K562 (cell line): ENCODE measurements around the gene SLC10A3. TPM values are rescaled to one million over a fixed set of nuclear protein-coding genes. Genes with fewer than 3 reads are reported as not detected.
A peak's percentile ranks its signal among the peaks of the same experiment; 100 is the strongest.

Source experiments
- ATF1 ChIP-seq, 2 experiments: fragments of 450-650 bp in 1 of 2; IDR thresholded peaks; 2 replicates each; pipeline ENCODE4 v1.6.1; 2016; ENCODE audit warnings: missing compliant biosample characterization in 1 of 2, missing genetic modification characterization in 1 of 2
- BRCA1 ChIP-seq, 2 experiments: fragments of 450-650 bp in 1 of 2; sonication (generic) in 1 of 2; formaldehyde crosslinking in 1 of 2; IDR thresholded peaks; 2 replicates each; pipeline versions ENCODE4 v1.5.0 to v1.6.1; 2017 to 2020; ENCODE audit warnings: mild to moderate bottlenecking in 1 of 2, missing genetic modification reagents in 1 of 2
- CHD4 ChIP-seq: fragments of 200-600 bp; sonication (generic); IDR thresholded peaks from 3 replicates; pipeline ENCODE4 v1.6.1; 2012; ENCODE audit warnings: low read depth, mild to moderate bottlenecking, mixed read lengths, low read length, inconsistent platforms; ENCODE audit not compliant: insufficient read depth, insufficient replicate concordance, poor library complexity, severe bottlenecking
- HBP1 ChIP-seq: fragments of 450-650 bp; formaldehyde crosslinking; IDR thresholded peaks from 2 replicates; pipeline ENCODE4 v1.4.0; 2022; ENCODE audit warnings: missing genetic modification characterization
- MAFF ChIP-seq: IDR thresholded peaks from 2 replicates; pipeline ENCODE4 v1.6.1; 2012; ENCODE audit warnings: low read length, improper control_type of control experiment
- NKRF ChIP-seq: fragments of 450-650 bp; IDR thresholded peaks from 2 replicates; pipeline ENCODE4 v1.6.1; 2016; ENCODE audit warnings: borderline replicate concordance
- NR4A1 ChIP-seq, 2 experiments: fragments of 250-450 bp in 1 of 2; fragments of 450-650 bp in 1 of 2; sonication (Bioruptor Pico) in 1 of 2; IDR thresholded peaks; 2 replicates each; pipeline versions ENCODE4 v1.4.0 to v1.6.1; 2016 to 2020; ENCODE audit warnings: mild to moderate bottlenecking in 2 of 2, missing compliant biosample characterization in 1 of 2, missing genetic modification characterization in 1 of 2, moderate library complexity in 1 of 2
- PYGO2 ChIP-seq: fragments of 450-650 bp; IDR thresholded peaks from 2 replicates; pipeline ENCODE4 v1.6.1; 2016; ENCODE audit warnings: mild to moderate bottlenecking, missing genetic modification characterization, moderate library complexity, missing compliant biosample characterization
- TOE1 ChIP-seq, 2 experiments: fragments of 450-650 bp in 1 of 2; sonication (generic) in 1 of 2; formaldehyde crosslinking in 1 of 2; IDR thresholded peaks; 2 replicates each; pipeline versions ENCODE4 v1.7.1 to v1.8.0; 2016 to 2022; ENCODE audit warnings: borderline replicate concordance in 2 of 2, mild to moderate bottlenecking in 2 of 2, antibody characterized with exemption in 1 of 2, inconsistent platforms in 1 of 2, low read depth in 1 of 2, missing genetic modification reagents in 1 of 2, moderate library complexity in 1 of 2
- ZNF174 ChIP-seq: fragments of 250-450 bp; sonication (Bioruptor Pico); IDR thresholded peaks from 2 replicates; pipeline ENCODE4 v1.4.0; 2020; ENCODE audit warnings: mild to moderate bottlenecking
- ZNF41 ChIP-seq: fragments of 250-450 bp; sonication (Bioruptor Pico); conservative IDR thresholded peaks from 2 replicates; pipeline ENCODE4 v1.4.0; 2020; ENCODE audit warnings: mild to moderate bottlenecking
- ZNF436 ChIP-seq: fragments of 250-450, 450-650 bp; sonication (Bioruptor Pico); formaldehyde crosslinking; IDR thresholded peaks from 2 replicates; pipeline ENCODE4 v1.7.0; 2020; ENCODE audit warnings: mild to moderate bottlenecking
- ZNF668 ChIP-seq: fragments of 250-450 bp; sonication (Bioruptor Pico); IDR thresholded peaks from 2 replicates; pipeline ENCODE4 v1.8.0; 2022; ENCODE audit warnings: mild to moderate bottlenecking, inconsistent platforms
- ZNF766 ChIP-seq: fragments of 200-800 bp; sonication (Bioruptor generic); conservative IDR thresholded peaks from 2 replicates; pipeline ENCODE4 v1.6.1; 2016; ENCODE audit warnings: missing genetic modification characterization, missing compliant biosample characterization
- polyA plus RNA-seq, 8 experiments: library from polyadenylated mRNA; depleted of rRNA in 4 of 8; stranded (reverse) in 5 of 8; unstranded in 3 of 8; fragments of >200 nt; fragmentation: Nextera tagmentation in 2 of 8; fragmentation: Illumina TruSeq in 1 of 8; extraction: Ambion mirVana in 2 of 8; extraction: Trizol in 1 of 8; gene quantifications; 2 replicates each; pipeline versions ENCODE4 v1.2.1 to v1.2.3, GENCODE V29; 2011 to 2014; ENCODE audit warnings: inconsistent platforms in 1 of 8, missing spikeins in 1 of 8
- total RNA-seq, 7 experiments: library from RNA; depleted of rRNA in 6 of 7; stranded (reverse); fragments of >200 nt in 6 of 7; fragmentation: Illumina TruSeq in 2 of 7; extraction: Trizol in 2 of 7; gene quantifications; 2 replicates each; pipeline versions ENCODE4 v1.2.1 to v1.2.3, GENCODE V29; 2011 to 2021; ENCODE audit warnings: low replicate concordance in 1 of 7
- TF ChIP-seq, protein P1 (sequence below): sonication (generic); formaldehyde crosslinking; IDR thresholded peaks from 2 replicates; pipeline ENCODE4 v1.8.1; 2022; ENCODE audit warnings: missing genetic modification reagents
- TF ChIP-seq, protein P2 (sequence below): sonication (generic); formaldehyde crosslinking; IDR thresholded peaks from 2 replicates; pipeline ENCODE4 v1.8.0; 2022; ENCODE audit warnings: mild to moderate bottlenecking, missing genetic modification reagents

Gene SLC10A3
- total and polyA plus RNA-seq, 9 of the 15 experiments (the other 6 are each of a cell fraction or from before 2014, with no cell fraction given) = 5.2 to 30.6 (median 16.7) TPM

GRCh38 chrX:154534526-154535322 is 44.3 kb upstream of the SLC10A3 start (continued):
- TF ChIP-seq BRCA1 (IDR thresholded peaks at IDR 0.05) = no peak
- TF ChIP-seq BRCA1 (CRISPR knock-in tag; IDR thresholded peaks at IDR 0.05) = no peak
- TF ChIP-seq ZNF436 = no peak
- TF ChIP-seq, protein P1, sequence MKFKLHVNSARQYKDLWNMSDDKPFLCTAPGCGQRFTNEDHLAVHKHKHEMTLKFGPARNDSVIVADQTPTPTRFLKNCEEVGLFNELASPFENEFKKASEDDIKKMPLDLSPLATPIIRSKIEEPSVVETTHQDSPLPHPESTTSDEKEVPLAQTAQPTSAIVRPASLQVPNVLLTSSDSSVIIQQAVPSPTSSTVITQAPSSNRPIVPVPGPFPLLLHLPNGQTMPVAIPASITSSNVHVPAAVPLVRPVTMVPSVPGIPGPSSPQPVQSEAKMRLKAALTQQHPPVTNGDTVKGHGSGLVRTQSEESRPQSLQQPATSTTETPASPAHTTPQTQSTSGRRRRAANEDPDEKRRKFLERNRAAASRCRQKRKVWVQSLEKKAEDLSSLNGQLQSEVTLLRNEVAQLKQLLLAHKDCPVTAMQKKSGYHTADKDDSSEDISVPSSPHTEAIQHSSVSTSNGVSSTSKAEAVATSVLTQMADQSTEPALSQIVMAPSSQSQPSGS (CRISPR knock-in tag) = no peak
- TF ChIP-seq CHD4 = no peak
- no peak for TF ChIP-seq HBP1 (CRISPR knock-in tag)
- TF ChIP-seq, protein P2, sequence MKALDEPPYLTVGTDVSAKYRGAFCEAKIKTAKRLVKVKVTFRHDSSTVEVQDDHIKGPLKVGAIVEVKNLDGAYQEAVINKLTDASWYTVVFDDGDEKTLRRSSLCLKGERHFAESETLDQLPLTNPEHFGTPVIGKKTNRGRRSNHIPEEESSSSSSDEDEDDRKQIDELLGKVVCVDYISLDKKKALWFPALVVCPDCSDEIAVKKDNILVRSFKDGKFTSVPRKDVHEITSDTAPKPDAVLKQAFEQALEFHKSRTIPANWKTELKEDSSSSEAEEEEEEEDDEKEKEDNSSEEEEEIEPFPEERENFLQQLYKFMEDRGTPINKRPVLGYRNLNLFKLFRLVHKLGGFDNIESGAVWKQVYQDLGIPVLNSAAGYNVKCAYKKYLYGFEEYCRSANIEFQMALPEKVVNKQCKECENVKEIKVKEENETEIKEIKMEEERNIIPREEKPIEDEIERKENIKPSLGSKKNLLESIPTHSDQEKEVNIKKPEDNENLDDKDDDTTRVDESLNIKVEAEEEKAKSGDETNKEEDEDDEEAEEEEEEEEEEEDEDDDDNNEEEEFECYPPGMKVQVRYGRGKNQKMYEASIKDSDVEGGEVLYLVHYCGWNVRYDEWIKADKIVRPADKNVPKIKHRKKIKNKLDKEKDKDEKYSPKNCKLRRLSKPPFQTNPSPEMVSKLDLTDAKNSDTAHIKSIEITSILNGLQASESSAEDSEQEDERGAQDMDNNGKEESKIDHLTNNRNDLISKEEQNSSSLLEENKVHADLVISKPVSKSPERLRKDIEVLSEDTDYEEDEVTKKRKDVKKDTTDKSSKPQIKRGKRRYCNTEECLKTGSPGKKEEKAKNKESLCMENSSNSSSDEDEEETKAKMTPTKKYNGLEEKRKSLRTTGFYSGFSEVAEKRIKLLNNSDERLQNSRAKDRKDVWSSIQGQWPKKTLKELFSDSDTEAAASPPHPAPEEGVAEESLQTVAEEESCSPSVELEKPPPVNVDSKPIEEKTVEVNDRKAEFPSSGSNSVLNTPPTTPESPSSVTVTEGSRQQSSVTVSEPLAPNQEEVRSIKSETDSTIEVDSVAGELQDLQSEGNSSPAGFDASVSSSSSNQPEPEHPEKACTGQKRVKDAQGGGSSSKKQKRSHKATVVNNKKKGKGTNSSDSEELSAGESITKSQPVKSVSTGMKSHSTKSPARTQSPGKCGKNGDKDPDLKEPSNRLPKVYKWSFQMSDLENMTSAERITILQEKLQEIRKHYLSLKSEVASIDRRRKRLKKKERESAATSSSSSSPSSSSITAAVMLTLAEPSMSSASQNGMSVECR (CRISPR knock-in tag) = peak; percentile 87
- no peak for TF ChIP-seq ZNF766 (CRISPR knock-in tag)
- TF ChIP-seq TOE1 (IDR thresholded peaks at IDR 0.05; ENCODE audit: borderline replicate concordance) = no peak
- no peak for TF ChIP-seq TOE1 (CRISPR knock-in tag; IDR thresholded peaks at IDR 0.05; ENCODE audit: borderline replicate concordance, low read depth)
- TF ChIP-seq ATF1 (CRISPR knock-in tag; IDR thresholded peaks at IDR 0.05) = no peak
- 0 out of 2 replicates have a peak, but pooled peaks have one; percentile 14 for TF ChIP-seq ATF1 (tag; IDR thresholded peaks at IDR 0.05)
- no peak for TF ChIP-seq NR4A1 (CRISPR knock-in tag; IDR thresholded peaks at IDR 0.05)
- TF ChIP-seq NR4A1 (tag; IDR thresholded peaks at IDR 0.05) = 0 out of 2 replicates have a peak, but pooled peaks have one; percentile 22
- TF ChIP-seq ZNF174 (CRISPR knock-in tag) = no peak
- no peak for TF ChIP-seq ZNF41
- TF ChIP-seq MAFF = no peak
- no peak for TF ChIP-seq ZNF668 (CRISPR knock-in tag)
- no peak for TF ChIP-seq PYGO2
- TF ChIP-seq NKRF = no peak
